Gastrocnemius medialis (tissue), 4 donors: ENCODE results near the gene CFAP52. TPM values are rescaled to one million over a fixed set of nuclear protein-coding genes. Genes with fewer than 3 reads are reported as not detected.
A peak's percentile ranks its signal among the peaks of the same experiment; 100 is the strongest.

ENCODE experiments used
- ATAC-seq, 2 donors: fragments of 150-250 bp; one replicate each; pipeline ENCODE4 v1.9.1; 2016
- DNase-seq, 2 donors: peaks; one replicate each; pipeline ENCODE4 v3.0.0-alpha.2; 2019
- H3K27ac ChIP-seq, 4 donors: fragments of 200-600 bp; sonication (generic); 1 replicate in 1 of 4; 2 replicates in 3 of 4; pipeline ENCODE4 v1.5.1; 2016 to 2018; ENCODE audit warnings: mild to moderate bottlenecking in 2 of 4, moderate library complexity in 1 of 4
- H3K27me3 ChIP-seq, 3 donors: fragments of 200-600 bp; sonication (generic) in 2 of 3; 1 replicate in 1 of 3; 2 replicates in 2 of 3; pipeline versions ENCODE4 v1.5.1 to v1.6.0; 2016 to 2019; ENCODE audit warnings: mild to moderate bottlenecking in 1 of 3, moderate library complexity in 1 of 3
- H3K36me3 ChIP-seq, 2 donors: fragments of 200-600 bp; sonication (generic) in 1 of 2; one replicate each; pipeline ENCODE4 v1.5.1; 2017 to 2018
- H3K4me1 ChIP-seq, 2 donors: fragments of 200-600 bp; sonication (generic) in 1 of 2; one replicate each; pipeline ENCODE4 v1.5.1; 2016 to 2017; ENCODE audit warnings: mild to moderate bottlenecking in 2 of 2
- H3K4me3 ChIP-seq, 4 donors: fragments of 200-600 bp; sonication (generic) in 3 of 4; 1 replicate in 1 of 4; 2 replicates in 3 of 4; pipeline ENCODE4 v1.5.1; 2016 to 2019; ENCODE audit warnings: mild to moderate bottlenecking in 2 of 4
- H3K9me3 ChIP-seq, 3 donors: fragments of 200-600 bp; sonication (generic) in 2 of 3; 1 replicate in 1 of 3; 2 replicates in 2 of 3; pipeline ENCODE4 v1.5.1; 2016 to 2019
- CTCF ChIP-seq, 5 experiments: fragments of 450-650 bp in 3 of 5; fragments of 200-600 bp in 2 of 5; sonication (generic) in 2 of 5; IDR thresholded peaks in 4 of 5; conservative IDR thresholded peaks in 1 of 5; 1 replicate in 4 of 5; 2 replicates in 1 of 5; pipeline ENCODE4 v1.5.1; 2016 to 2019; ENCODE audit warnings: antibody characterized with exemption in 5 of 5, mild to moderate bottlenecking in 3 of 5, moderate library complexity in 3 of 5
- POLR2A ChIP-seq, 2 donors: fragments of 450-650 bp; IDR thresholded peaks; one replicate each; pipeline ENCODE4 v1.6.1; 2017; ENCODE audit warnings: antibody characterized with exemption in 2 of 2, mild to moderate bottlenecking in 2 of 2, moderate library complexity in 2 of 2
- in situ Hi-C, 4 donors: fragments of 200-750 bp; cut with MboI; loops; one replicate each; pipeline versions ENCODE4 v1.15.0 to v1.8.0; 2017; ENCODE audit warnings: low sequenced_read_pairs in 4 of 4
- intact Hi-C: fragments of 100-400 bp; cut with DNase I; formaldehyde crosslinking; loops from one replicate; pipeline ENCODE4 v1.15.1; 2023; ENCODE audit warnings: low total_unique reads
- total RNA-seq, 4 donors: library from RNA; depleted of rRNA; stranded (reverse); fragments of >200 nt; gene quantifications; one replicate each; pipeline versions ENCODE4 v1.1.0 to v1.2.3, GENCODE V29; 2016

The CFAP52 gene
- total RNA-seq: not detected

GRCh38 chr17:9576521-9577372 lies at the start of gene CFAP52:
Gene CFAP52, plus strand, starts transcription at chr17:9576642. Its CDS starts 54 bp downstream, at chr17:9576696.
- peak; percentile 77 to 79 for ATAC-seq

GRCh38 chr17:9527788-9528187 lies 48.7 kb upstream of the CFAP52 start:
- DNase-seq (no peak), ATAC-seq (no peak)
- intact Hi-C loops: loop anchor here (10.0 kb wide), 2 partner anchors 93 to 233 kb away; no protein-coding TSS in a partner anchor
- Histone ChIP-seq H3K36me3 (no peaks in the 10 kb centered on the region), H3K27me3 (no peaks in the 10 kb centered on the region), H3K4me1 (no peaks in the 10 kb centered on the region), H3K9me3 (no peaks in the 10 kb centered on the region), H3K27ac (no peak overlapping the region), H3K4me3 (no peak overlapping the region)
- in situ Hi-C loops: loop anchor here in 2 of 4 donors (25.0 kb wide), 1 partner anchor 540 kb away; no protein-coding TSS in a partner anchor
- TF ChIP-seq POLR2A (IDR thresholded peaks at IDR 0.05) (no peak), CTCF (IDR thresholded peaks at IDR 0.05 in 4 of 5, conservative IDR thresholded peaks at IDR 0.05 in 1 of 5) (no peak)

More at GRCh38 chr17:9576521-9577372, at the start of gene CFAP52:
- no peaks in the 10 kb centered on the region for H3K36me3 ChIP-seq
- peak within 1 kb of the TSS; percentile 77 to 93 (median 84) for H3K4me3 ChIP-seq
- H3K27ac ChIP-seq: peak within 1 kb of the TSS; percentile 55 to 76 (median 71)
- intact Hi-C loops: no loop called here
- H3K4me1 ChIP-seq: peaks cover 17 to 29% of the 10 kb centered on the region in 2 donors
- no peaks in the 10 kb centered on the region for H3K9me3 ChIP-seq
- in situ Hi-C loops: no loop called here
- no peaks in the 10 kb centered on the region for H3K27me3 ChIP-seq
- peak; percentile 26 to 52 for DNase-seq
- no peak for TF ChIP-seq POLR2A (IDR thresholded peaks at IDR 0.05)
- TF ChIP-seq CTCF (IDR thresholded peaks at IDR 0.05 in 4 of 5, conservative IDR thresholded peaks at IDR 0.05 in 1 of 5): peak in 3 of 5 experiments; percentile 26 to 57 (median 48)

- Histone ChIP-seq H3K9me3 (no peaks in the 10 kb centered on the region), H3K27me3 (no peaks in the 10 kb centered on the region), H3K27ac (no peak overlapping the region), H3K4me3 (no peak overlapping the region), H3K4me1 (no peaks in the 10 kb centered on the region), H3K36me3 (no peaks in the 10 kb centered on the region)
- no peak for ATAC-seq
- TF ChIP-seq POLR2A (IDR thresholded peaks at IDR 0.05) (no peak), CTCF (IDR thresholded peaks at IDR 0.05 in 4 of 5, conservative IDR thresholded peaks at IDR 0.05 in 1 of 5) (peak in 3 of 5 experiments; percentile 16 to 31 (median 24))
- in situ Hi-C loops (loop anchor here in 2 of 4 donors (25.0 kb wide), 1 partner anchor 542 kb away; no protein-coding TSS in a partner anchor), intact Hi-C loops (loop anchor here (10.0 kb wide), 2 partner anchors 94 to 234 kb away; no protein-coding TSS in a partner anchor)
- no peak for DNase-seq
These were observed 47.3 kb upstream of the CFAP52 start for GRCh38 chr17:9529033-9529700.

DNA sequence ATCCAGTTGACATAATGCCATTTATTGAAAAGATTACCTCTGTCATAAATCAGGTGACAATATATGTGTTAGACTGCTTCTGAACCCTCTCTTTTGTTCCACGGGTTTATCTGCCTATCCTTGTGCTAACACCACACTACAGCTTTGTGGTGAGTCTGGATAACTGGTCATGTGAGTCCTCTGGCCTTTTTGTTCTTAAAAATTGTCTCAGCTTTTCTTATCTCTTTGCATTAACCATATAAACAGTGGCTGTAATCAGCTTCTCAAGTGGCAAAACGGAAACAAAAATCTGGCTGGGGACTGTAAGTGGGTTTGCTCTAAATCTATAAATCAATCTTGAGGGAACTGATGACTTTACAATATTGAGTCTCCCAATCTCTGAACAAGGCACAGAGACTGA lies 45.4 kb upstream of the CFAP52 start:
- no peak overlapping the region for H3K4me3 ChIP-seq
- in situ Hi-C loops (loop anchor here in 3 of 4 donors (10.0 to 25.0 kb wide), 3 partner anchors 64 to 544 kb away; no protein-coding TSS in a partner anchor), intact Hi-C loops (no loop called here)
- TF ChIP-seq CTCF (IDR thresholded peaks at IDR 0.05 in 4 of 5, conservative IDR thresholded peaks at IDR 0.05 in 1 of 5) (no peak), POLR2A (IDR thresholded peaks at IDR 0.05) (no peak)
- H3K9me3 ChIP-seq: no peaks in the 10 kb centered on the region
- no peak overlapping the region for H3K27ac ChIP-seq
- H3K36me3 ChIP-seq: no peaks in the 10 kb centered on the region
- no peaks in the 10 kb centered on the region for H3K27me3 ChIP-seq
- no peaks in the 10 kb centered on the region for H3K4me1 ChIP-seq
- no peak for ATAC-seq
- no peak for DNase-seq
